Stimulated activated CD4-positive, alpha-beta T cell treated with anti-CD3 and anti-CD28 coated beads, Interleukin-1b, Interleukin-23, amount 100 ng/mL, for 24 hours (primary cell): ENCODE data around the gene PRRT3.

ENCODE experiments used
- DNase-seq, 4 experiments: peaks; one replicate each; pipeline ENCODE4 v3.0.0-alpha.2; 2020; ENCODE audit warnings: low read depth in 4 of 4, low spot score in 1 of 4

PRRT3 gene

GRCh38 chr3:9951962-9952805 lies at the start of gene PRRT3:
Gene PRRT3, minus strand, starts transcription at chr3:9952408. Its CDS starts 2,293 bp downstream, at chr3:9950115.
- DNase-seq: peak; percentile 37 to 56 (median 46)

GRCh38 chr3:10000686-10001085 lies 48.5 kb upstream of the PRRT3 start:
- no peak for DNase-seq

- DNase-seq: no peak
These were observed 42.1 kb upstream of the PRRT3 start for GRCh38 chr3:9994086-9994844.

GRCh38 chr3:9986230-9986725 lies 34.1 kb upstream of the PRRT3 start:
- no peak for DNase-seq

DNA sequence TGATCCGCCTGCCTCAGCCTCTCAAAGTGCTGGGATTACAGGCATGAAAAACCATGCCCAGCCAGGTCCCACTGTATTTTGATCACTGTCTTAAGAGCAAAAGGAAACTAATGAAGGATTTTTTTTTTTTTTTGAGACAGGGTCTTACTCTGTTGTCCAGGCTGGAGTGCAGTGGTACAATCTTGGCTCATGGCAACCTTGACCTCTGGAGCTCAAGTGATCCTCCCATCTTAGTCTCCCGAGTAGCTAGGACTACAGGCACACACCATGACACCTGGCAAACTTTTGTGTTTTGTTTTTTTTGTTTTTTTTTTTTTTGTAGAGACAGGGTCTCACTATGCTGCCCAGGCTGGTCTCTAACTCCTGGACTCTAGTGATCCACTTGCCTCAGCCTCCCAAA lies 28.0 kb upstream of the PRRT3 start:
- no peak for DNase-seq

GRCh38 chr3:9978710-9979305 lies 26.6 kb upstream of the PRRT3 start:
- no peak for DNase-seq

- DNase-seq: no peak
These were observed 24.8 kb upstream of the PRRT3 start for GRCh38 chr3:9976721-9977709.

GRCh38 chr3:9970020-9970652 lies 17.9 kb upstream of the PRRT3 start:
- DNase-seq: no peak

GRCh38 chr3:9969632-9970019 lies 17.4 kb upstream of the PRRT3 start:
- DNase-seq: no peak

DNA sequence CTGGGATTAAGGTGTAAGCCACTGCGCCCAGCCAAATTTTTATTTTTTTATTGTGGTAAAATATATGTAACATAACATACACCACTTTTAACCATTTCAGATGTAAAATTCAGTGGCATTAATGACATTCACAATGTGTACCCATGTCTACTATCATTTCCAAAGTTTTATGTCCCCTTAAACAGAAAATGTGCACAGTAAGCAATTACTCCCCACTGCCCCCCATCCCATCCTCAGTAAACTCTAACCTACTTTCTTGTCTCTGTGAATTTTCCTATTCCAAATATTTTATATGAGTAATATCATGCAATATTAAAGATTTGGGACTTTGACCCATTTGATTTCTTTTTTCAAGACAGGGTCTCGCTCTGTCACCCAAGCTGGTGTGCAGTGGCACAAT lies 14.6 kb upstream of the PRRT3 start:
- no peak for DNase-seq

- no peak for DNase-seq
These were observed 13.1 kb upstream of the PRRT3 start for GRCh38 chr3:9965200-9965875.

GRCh38 chr3:9957214-9957613 lies 5.0 kb upstream of the PRRT3 start:
- DNase-seq: no peak

DNA sequence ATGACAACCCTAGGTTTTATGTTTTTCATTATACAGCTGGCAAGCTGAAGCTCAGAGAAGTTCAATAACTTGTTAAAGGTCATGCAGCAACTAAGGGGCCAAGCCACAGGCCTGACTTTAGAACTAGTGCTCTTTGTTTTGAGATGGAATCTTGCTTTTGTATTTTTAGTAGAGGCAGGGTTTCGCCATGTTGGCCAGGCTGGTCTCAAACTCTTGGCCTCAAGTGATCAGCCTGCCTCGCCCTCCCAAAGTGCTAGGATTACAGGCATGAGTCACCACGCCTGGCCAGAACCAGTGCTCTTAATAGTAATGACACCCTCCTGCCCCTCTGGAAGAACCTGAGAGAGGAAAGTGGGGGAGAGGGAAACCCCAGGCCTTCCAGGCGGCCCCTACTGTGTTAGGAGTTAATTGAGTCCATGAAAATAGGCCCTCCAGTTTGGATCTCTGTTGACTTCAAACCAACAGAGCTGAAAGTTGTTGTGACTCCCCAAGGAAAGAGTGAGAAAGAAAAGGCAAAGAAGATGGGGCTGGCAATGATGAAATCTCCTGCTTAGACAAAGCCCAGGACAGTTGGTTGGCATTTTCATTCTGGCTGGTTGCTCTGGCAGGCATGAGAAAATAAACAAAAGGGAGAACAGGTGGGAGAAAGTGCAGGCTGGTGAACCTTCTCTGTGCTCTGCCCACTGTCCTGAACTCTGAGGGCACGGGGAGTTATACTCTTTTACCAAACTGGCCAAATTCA lies 3.6 kb upstream of the PRRT3 start:
- no peak for DNase-seq

- DNase-seq: no peak
These were observed 2.9 kb upstream of the PRRT3 start for GRCh38 chr3:9955067-9955502.

- DNase-seq: no peak
These were observed 628 bp downstream of the PRRT3 start for GRCh38 chr3:9951598-9951961.

- no peak for DNase-seq
These were observed 1.1 kb downstream of the PRRT3 start for GRCh38 chr3:9951126-9951525.

DNA sequence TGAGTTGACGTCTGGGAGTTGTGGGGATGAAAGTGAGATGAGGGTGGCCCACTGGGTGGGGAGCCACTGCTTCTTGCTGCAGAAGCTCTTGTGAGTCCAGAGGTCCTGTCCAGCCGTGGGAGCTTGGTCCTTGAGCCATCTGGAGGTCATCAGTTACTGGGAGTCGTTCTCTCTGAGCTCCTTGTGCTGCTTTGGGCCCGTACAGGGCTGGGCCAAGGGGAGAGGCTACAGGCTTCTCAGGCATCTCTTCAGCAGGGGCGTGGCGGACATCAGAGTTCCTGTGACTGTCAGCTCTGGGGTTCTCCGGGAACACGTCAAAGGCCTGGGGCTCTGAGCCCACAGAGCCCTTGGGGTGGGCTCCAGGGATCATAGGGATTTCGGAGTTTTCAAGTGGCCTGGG lies 2.6 kb downstream of the PRRT3 start:
- no peak for DNase-seq

GRCh38 chr3:9949115-9949514 lies 3.1 kb downstream of the PRRT3 start:
- DNase-seq: no peak

GRCh38 chr3:9948586-9948985 lies 3.6 kb downstream of the PRRT3 start:
- DNase-seq: no peak
